Superior temporal gyrus (tissue), 1 donor: ENCODE measurements around the gene UQCC2.

Experiments
- DNase-seq: peaks from one replicate; pipeline ENCODE4 v3.0.0-alpha.2; 2016; ENCODE audit errors: extremely low spot score

Gene UQCC2

DNA sequence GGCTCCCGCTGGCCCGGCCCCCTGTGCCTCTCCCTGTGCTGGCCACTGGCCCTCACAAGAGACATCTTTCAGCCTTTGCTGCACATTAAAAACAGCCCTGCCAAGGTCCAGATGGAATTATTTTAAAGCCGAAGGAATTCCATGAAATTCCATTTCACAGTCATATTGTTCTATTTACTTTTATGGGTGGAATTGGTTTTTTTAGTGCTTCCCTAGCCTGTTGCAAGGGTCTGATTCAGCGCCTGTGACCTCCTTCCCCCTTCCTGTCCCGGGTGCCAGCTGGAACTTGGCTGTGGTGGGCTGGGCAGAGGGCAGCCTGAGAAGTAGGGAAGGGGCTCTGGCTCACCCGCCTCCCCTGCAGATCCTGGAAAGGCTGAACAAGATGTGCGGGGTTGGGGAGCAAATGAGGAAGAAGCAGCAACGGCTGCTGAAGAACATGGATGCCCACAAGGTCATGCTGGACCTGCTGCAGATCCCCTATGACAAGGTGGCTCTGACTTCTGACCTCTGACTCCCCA, 34.3 kb downstream of the UQCC2 start:
- DNase-seq = no peak

- DNase-seq = no peak
Observed at GRCh38 chr6:33676416-33677142, 34.9 kb downstream of the UQCC2 start.

DNA sequence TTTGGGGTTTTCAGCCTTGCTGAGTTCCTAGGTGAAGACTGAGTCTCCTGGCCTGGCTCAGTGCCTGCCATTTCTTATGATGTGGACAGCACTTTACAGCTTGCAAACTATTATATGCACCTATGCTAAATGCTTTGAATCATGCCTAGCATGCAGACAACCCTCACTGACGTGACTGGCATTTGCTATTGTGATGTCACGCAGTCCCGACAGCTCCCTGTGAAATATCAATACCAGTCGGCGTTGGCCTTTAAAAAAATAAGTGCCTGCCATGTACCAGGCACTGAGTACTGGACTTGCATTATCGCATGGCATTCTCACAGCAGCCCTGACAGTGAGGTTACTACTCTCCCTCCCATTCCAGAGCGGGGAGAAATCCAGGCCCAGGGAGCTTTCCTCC, 35.5 kb downstream of the UQCC2 start:
- no peak for DNase-seq

- DNase-seq = no peak
Observed at GRCh38 chr6:33673851-33674250, 37.6 kb downstream of the UQCC2 start.

GRCh38 chr6:33672808-33673207, 38.7 kb downstream of the UQCC2 start:
- DNase-seq = no peak

DNA sequence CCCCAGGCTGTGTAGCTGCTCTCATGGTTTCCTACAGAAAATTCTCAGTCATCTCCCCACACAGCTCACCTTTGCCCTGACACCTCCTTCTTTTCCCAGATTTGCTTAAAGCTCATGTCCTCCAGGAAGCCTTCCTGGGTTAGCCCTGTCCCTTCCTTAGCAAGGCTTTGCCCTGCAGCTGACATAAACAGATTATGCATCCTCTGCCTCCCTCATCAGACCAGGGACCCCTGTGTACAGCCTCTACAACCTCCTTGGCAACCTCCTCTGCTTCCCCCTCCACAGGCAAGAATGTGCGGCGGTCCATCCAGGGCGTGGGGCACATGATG, 39.8 kb downstream of the UQCC2 start:
- no peak for DNase-seq

- DNase-seq = no peak
Observed at GRCh38 chr6:33670971-33671743, 40.3 kb downstream of the UQCC2 start.

DNA sequence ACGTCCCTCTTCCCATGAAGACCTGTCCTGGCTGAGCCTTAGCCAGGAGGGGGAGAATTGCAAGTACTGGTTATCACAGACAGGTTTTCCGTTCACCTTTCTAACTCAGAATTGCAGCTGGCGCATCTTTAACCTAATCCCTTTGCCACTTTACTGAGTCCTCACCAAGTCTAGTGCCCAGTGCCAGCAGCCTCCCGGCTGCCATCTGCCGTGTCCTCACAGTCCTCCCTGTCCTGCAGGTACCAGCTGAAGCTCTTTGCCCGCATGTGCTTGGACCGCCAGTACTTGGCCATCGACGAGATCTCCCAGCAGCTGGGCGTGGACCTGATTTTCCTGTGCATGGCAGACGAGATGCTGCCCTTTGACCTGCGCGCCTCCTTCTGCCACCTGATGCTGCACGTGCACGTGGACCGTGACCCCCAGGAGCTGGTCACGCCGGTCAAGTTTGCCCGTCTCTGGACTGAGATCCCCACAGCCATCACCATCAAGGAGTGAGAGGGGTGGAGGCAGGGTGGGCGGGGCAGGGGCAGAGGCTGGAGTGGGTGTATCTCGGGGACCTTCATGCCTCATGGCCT, 41.3 kb downstream of the UQCC2 start:
- no peak for DNase-seq

DNA sequence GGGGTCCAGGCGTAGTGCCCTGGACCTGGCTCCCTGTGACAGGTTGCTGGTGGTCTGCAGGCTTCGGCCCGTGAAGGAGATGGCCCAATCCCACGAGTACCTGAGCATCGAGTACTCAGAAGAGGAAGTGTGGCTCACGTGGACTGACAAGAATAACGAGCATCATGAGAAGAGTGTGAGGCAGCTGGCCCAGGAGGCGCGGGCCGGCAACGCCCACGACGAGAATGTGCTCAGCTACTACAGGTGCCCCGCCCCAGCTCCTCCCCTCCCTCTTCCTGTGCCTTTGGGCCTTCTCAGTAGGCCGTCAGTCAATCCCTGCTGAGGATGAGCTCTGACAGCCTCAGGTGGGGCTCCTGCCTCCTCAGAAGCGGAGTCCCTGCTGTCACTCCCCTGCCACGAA, 42.6 kb downstream of the UQCC2 start:
- no peak for DNase-seq

- no peak for DNase-seq
Observed at GRCh38 chr6:33668328-33668727, 43.2 kb downstream of the UQCC2 start.

GRCh38 chr6:33667776-33668175, 43.7 kb downstream of the UQCC2 start:
- DNase-seq = no peak

DNA sequence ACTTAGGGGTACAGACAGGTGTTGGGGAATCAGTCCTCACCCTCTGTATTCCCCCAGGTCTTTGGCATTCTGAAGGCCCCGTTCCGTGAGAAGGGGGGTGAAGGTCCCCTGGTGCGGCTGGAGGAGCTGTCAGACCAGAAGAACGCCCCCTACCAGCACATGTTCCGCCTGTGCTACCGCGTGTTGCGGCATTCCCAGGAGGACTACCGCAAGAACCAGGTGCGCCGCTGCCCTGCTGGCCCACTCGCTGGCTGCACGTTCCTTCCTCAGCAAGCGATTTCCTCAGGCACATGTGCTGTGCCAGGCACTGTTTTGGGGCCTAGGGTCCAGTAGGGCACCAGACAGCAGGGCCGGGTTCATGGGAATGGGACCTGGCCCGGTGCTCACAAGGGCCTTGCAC, 44.4 kb downstream of the UQCC2 start:
- no peak for DNase-seq

- DNase-seq = no peak
Observed at GRCh38 chr6:33665957-33666356, 45.5 kb downstream of the UQCC2 start.

DNA sequence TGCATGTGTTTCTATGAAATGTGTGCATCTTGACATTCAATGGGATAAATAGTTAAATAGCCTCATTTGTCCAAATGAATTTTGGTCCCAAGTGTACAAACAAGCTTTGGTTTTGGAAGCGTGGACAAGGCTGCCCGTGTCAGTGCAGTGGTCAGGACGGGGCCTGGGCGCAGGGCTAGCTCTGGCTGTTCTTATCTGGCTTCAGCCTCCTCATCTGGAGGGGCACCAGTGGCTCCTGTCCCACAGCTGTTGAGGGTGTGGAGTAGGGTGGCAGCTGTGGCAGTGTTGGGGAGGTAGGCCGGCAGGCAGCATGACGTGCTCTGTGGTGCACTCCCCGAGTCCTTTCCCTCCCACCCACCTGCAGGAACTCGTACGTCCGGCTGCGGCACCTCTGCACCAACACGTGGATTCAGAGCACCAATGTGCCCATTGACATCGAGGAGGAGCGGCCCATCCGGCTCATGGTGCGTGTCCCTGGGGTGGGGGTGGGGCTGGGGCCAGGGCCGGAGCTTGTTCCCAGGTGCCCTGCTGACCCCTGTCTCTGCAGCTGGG, 46.9 kb downstream of the UQCC2 start:
- DNase-seq = no peak

GRCh38 chr6:33663727-33664449, 47.6 kb downstream of the UQCC2 start:
- no peak for DNase-seq

DNA sequence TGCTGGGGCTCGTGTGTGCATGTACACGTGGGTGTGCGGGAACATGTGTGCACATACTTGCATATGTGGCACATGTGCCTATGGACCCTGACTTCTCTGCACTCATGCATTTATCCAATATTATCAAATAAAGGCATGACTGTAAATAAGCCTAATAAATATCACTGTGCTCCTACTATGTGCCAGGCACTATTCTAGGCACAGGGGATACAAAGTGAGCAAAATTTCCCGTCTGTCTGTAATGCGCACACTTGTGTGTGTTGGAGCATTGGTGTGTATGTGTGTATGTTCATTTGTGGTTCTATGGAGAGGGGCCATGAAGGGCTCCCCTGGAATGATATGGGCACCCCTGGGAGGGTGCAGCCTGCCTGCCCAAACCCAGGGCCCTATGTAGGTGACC, 48.5 kb downstream of the UQCC2 start:
- no peak for DNase-seq

DNA sequence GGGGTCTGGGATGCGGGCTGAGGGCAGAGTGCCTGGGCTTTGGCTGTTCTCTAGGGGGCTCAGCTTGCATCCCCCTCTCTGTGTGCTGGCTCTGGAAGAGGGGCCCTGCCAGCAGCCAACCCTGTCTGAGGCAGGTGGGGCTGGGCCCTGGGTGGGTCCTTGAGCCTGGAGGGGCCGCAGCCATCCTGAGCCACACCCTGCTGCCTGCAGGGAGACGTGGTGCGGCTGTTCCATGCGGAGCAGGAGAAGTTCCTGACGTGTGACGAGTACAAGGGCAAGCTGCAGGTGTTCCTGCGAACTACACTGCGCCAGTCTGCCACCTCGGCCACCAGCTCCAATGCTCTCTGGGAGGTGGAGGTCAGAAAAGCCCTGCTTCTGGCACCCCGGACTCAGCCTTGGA, 49.2 kb downstream of the UQCC2 start:
- DNase-seq = no peak

GRCh38 chr6:33661106-33661838, 50.2 kb downstream of the UQCC2 start:
- no peak for DNase-seq

GRCh38 chr6:33659986-33660385, 51.5 kb downstream of the UQCC2 start:
- DNase-seq = no peak

GRCh38 chr6:33658982-33659689, 52.4 kb downstream of the UQCC2 start:
- DNase-seq = no peak

DNA sequence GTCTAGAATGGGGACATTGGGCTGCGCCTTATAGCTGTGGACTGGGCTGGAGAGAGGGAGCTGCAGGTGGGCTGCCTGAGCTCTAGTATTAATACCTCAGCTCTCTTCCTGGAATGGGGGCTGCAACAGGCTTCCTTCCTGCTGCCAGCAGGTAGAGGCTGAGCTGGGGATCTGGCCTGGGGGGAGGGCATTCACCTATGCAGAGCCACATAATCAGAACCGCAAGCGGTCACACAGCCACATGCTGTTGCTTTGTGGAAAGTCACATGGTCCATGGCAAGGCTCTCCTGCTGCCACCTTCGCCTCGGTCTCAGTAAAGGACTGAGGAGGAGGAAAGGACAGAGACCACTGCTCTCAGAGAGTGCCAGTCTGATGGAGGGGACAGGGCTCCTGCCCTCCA, 54.7 kb downstream of the UQCC2 start:
- no peak for DNase-seq
